BE2C (cell line): ENCODE measurements around the gene BPNT1.
"Not testable (repeated sequence)": the region's sequence is repeated elsewhere in the genome, so short reads cannot be mapped to it uniquely, and the experiment has no call there.

Source experiments
- DNase-seq: peaks from one replicate; pipeline ENCODE4 v3.0.0-alpha.2; 2020
- H3K27me3 ChIP-seq: fragments of 250-450 bp; sonication (Bioruptor Pico); 2 replicates; pipeline ENCODE4 v1.5.1; 2020; ENCODE audit warnings: mild to moderate bottlenecking
- H3K36me3 ChIP-seq: fragments of 250-450 bp; sonication (Bioruptor Pico); 2 replicates; pipeline ENCODE4 v1.5.1; 2020; ENCODE audit warnings: mild to moderate bottlenecking
- H3K4me1 ChIP-seq: fragments of 250-450 bp; sonication (Bioruptor Pico); 2 replicates; pipeline ENCODE4 v1.5.1; 2020
- H3K4me3 ChIP-seq: 2 replicates; pipeline ENCODE4 v1.5.1; 2011; ENCODE audit warnings: low read depth, low read length
- H3K9me3 ChIP-seq: fragments of 250-450 bp; sonication (Bioruptor Pico); 2 replicates; pipeline ENCODE4 v1.5.1; 2020
- CTCF ChIP-seq: IDR thresholded peaks from 2 replicates; pipeline ENCODE4 v1.5.1; 2012; ENCODE audit warnings: mild to moderate bottlenecking, low read depth, low read length

BPNT1 gene

GRCh38 chr1:220043646-220044045, 45.9 kb downstream of the BPNT1 start:
- Histone ChIP-seq H3K36me3 (peaks cover 16% of the 10 kb centered on the region), H3K9me3 (no peaks in the 10 kb centered on the region), H3K4me3 (no peak overlapping the region), H3K27me3 (no peaks in the 10 kb centered on the region), H3K4me1 (peaks cover 5% of the 10 kb centered on the region; the same call in 1 of the 2 replicates)
- no peak for DNase-seq
- no peak for TF ChIP-seq CTCF

- no peak for DNase-seq
- Histone ChIP-seq H3K4me1 (peaks cover 5% of the 10 kb centered on the region; the same call in 1 of the 2 replicates), H3K4me3 (no peak overlapping the region), H3K9me3 (no peaks in the 10 kb centered on the region), H3K36me3 (peaks cover 30% of the 10 kb centered on the region), H3K27me3 (no peaks in the 10 kb centered on the region)
- no peak for TF ChIP-seq CTCF
Observed at GRCh38 chr1:220040028-220040596, 49.5 kb downstream of the BPNT1 start.

GRCh38 chr1:220038640-220039039, 50.9 kb downstream of the BPNT1 start:
- Histone ChIP-seq H3K4me1 (peaks cover 2% of the 10 kb centered on the region; the same call in 1 of the 2 replicates), H3K36me3 (peaks cover 38% of the 10 kb centered on the region), H3K9me3 (no peaks in the 10 kb centered on the region), H3K4me3 (no peak overlapping the region), H3K27me3 (no peaks in the 10 kb centered on the region)
- DNase-seq = no peak
- no peak for TF ChIP-seq CTCF

- H3K4me1 ChIP-seq, DNase-seq, H3K4me3 ChIP-seq, H3K9me3 ChIP-seq, H3K27me3 ChIP-seq: not testable (repeated sequence)
- H3K36me3 ChIP-seq = peaks cover 40% of the 10 kb centered on the region
Observed at GRCh38 chr1:220037810-220038209, 51.8 kb downstream of the BPNT1 start.

GRCh38 chr1:220032911-220033310, 56.7 kb downstream of the BPNT1 start:
- Histone ChIP-seq H3K4me3 (no peak overlapping the region), H3K4me1 (no peaks in the 10 kb centered on the region), H3K36me3 (peaks cover 51% of the 10 kb centered on the region), H3K9me3 (no peaks in the 10 kb centered on the region), H3K27me3 (no peaks in the 10 kb centered on the region)
- no peak for TF ChIP-seq CTCF
- DNase-seq = no peak

GRCh38 chr1:220031287-220031686, 58.3 kb downstream of the BPNT1 start:
- Histone ChIP-seq H3K27me3 (no peaks in the 10 kb centered on the region), H3K36me3 (peaks cover 47% of the 10 kb centered on the region)

More at GRCh38 chr1:220031287-220031686, 58.3 kb downstream of the BPNT1 start:
- H3K9me3 ChIP-seq = no peaks in the 10 kb centered on the region
- H3K4me3 ChIP-seq = no peak overlapping the region
- no peaks in the 10 kb centered on the region for H3K4me1 ChIP-seq
- no peak for DNase-seq
- TF ChIP-seq CTCF = no peak
